ENCODE results near the gene BICD1.

DNA sequence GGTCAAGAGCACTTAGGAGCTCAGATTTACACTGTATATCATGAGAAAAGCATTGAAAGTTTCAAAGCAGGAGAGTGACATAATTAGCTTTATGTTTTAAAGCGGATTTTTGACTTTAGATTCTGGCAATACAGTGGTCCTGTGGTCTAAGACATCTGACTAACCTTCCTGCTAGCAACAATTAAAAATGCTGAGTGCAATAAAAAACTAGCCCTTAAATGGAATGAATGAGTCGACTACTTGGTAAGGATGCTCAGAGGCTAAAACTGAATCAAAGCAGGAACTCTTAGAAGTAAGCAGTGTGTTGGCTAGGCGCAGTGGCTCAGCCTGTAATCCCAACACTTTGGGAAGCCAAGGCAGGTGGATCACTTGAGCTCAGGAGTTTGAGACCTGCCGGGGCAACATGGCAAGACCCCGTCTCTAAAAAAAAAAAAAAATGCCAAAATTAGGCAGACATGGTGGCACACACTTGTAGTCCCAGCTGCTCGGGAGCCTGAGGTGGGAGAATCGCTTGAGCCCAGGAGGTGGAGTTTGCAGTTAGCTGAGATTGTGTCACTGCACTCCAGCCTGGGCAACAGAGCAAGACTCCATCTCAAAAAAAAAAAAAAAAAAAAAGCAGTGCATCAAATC, 18.9 kb downstream of the BICD1 start:
- no peak for TF ChIP-seq EZH2 (IDR thresholded peaks at IDR 0.05; ENCODE audit: low read depth)
- TF ChIP-seq, protein P1, sequence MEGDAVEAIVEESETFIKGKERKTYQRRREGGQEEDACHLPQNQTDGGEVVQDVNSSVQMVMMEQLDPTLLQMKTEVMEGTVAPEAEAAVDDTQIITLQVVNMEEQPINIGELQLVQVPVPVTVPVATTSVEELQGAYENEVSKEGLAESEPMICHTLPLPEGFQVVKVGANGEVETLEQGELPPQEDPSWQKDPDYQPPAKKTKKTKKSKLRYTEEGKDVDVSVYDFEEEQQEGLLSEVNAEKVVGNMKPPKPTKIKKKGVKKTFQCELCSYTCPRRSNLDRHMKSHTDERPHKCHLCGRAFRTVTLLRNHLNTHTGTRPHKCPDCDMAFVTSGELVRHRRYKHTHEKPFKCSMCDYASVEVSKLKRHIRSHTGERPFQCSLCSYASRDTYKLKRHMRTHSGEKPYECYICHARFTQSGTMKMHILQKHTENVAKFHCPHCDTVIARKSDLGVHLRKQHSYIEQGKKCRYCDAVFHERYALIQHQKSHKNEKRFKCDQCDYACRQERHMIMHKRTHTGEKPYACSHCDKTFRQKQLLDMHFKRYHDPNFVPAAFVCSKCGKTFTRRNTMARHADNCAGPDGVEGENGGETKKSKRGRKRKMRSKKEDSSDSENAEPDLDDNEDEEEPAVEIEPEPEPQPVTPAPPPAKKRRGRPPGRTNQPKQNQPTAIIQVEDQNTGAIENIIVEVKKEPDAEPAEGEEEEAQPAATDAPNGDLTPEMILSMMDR (conservative IDR thresholded peaks at IDR 0.05): no peak

All from PC-9 (cell line).